Adipocyte (in vitro differentiated cells): ENCODE results near the gene ZBTB16.
A peak's percentile ranks its signal among the peaks of the same experiment; 100 is the strongest.

Source experiments
- DNase-seq: peaks from one replicate; pipeline ENCODE4 v3.0.0-alpha.2; 2015; ENCODE audit warnings: low read depth
- H3K27me3 ChIP-seq: replicated peaks from 2 replicates; pipeline ENCODE4 v1.7.0; 2013; ENCODE audit warnings: mild to moderate bottlenecking, low read length, moderate library complexity; ENCODE audit not compliant: control insufficient read depth, insufficient read depth
- H3K36me3 ChIP-seq: 2 replicates; pipeline ENCODE4 v1.7.0; 2013; ENCODE audit warnings: low read length, mild to moderate bottlenecking, moderate library complexity; ENCODE audit not compliant: control insufficient read depth, insufficient read depth, severe bottlenecking
- H3K4me1 ChIP-seq: 2 replicates; pipeline ENCODE4 v1.7.0; 2013; ENCODE audit warnings: mild to moderate bottlenecking, low read length, moderate library complexity; ENCODE audit not compliant: control insufficient read depth, insufficient read depth
- H3K4me3 ChIP-seq: 2 replicates; pipeline ENCODE4 v1.7.0; 2013; ENCODE audit warnings: mild to moderate bottlenecking, low read length, moderate library complexity
- H3K9ac ChIP-seq: 2 replicates; pipeline ENCODE4 v1.7.0; 2013; ENCODE audit warnings: mild to moderate bottlenecking, low read length, moderate library complexity
- H3K9me3 ChIP-seq: 2 replicates; pipeline ENCODE4 v1.7.0; 2013; ENCODE audit warnings: mild to moderate bottlenecking, low read length, moderate library complexity; ENCODE audit not compliant: control insufficient read depth

The ZBTB16 gene

GRCh38 chr11:114095899-114096298, 36.4 kb downstream of the ZBTB16 start:
- peak overlapping the region; percentile 10 for H3K4me3 ChIP-seq
- no peak for DNase-seq

GRCh38 chr11:114097832-114098231, 38.3 kb downstream of the ZBTB16 start:
- H3K4me1 ChIP-seq, result peaks cover 80% of the 10 kb centered on the region
- H3K9me3 ChIP-seq, result no peaks in the 10 kb centered on the region
- H3K36me3 ChIP-seq, result peaks cover 55% of the 10 kb centered on the region
- DNase-seq, result no peak
- H3K9ac ChIP-seq, result no peak overlapping the region
- H3K27me3 ChIP-seq, result no peaks in the 10 kb centered on the region
- no peak overlapping the region for H3K4me3 ChIP-seq

More at GRCh38 chr11:114095899-114096298, 36.4 kb downstream of the ZBTB16 start:
- Histone ChIP-seq H3K27me3 (no peaks in the 10 kb centered on the region), H3K36me3 (peaks cover 61% of the 10 kb centered on the region), H3K9me3 (no peaks in the 10 kb centered on the region), H3K4me1 (peaks cover 79% of the 10 kb centered on the region), H3K9ac (peak overlapping the region; percentile 20)

- Histone ChIP-seq H3K36me3 (peaks cover 54% of the 10 kb centered on the region), H3K9ac (no peak overlapping the region), H3K27me3 (no peaks in the 10 kb centered on the region), H3K4me3 (no peak overlapping the region), H3K9me3 (no peaks in the 10 kb centered on the region), H3K4me1 (peaks cover 84% of the 10 kb centered on the region)
- DNase-seq, result no peak
Observed at GRCh38 chr11:114098927-114099326, 39.4 kb downstream of the ZBTB16 start.

GRCh38 chr11:114099392-114100178, 40.1 kb downstream of the ZBTB16 start:
- Histone ChIP-seq H3K9me3 (no peaks in the 10 kb centered on the region), H3K9ac (no peak overlapping the region), H3K4me1 (peaks cover 90% of the 10 kb centered on the region), H3K27me3 (no peaks in the 10 kb centered on the region), H3K36me3 (peaks cover 56% of the 10 kb centered on the region), H3K4me3 (no peak overlapping the region)
- DNase-seq, result no peak

GRCh38 chr11:114102993-114103896, 43.7 kb downstream of the ZBTB16 start:
- H3K9ac ChIP-seq, result peak overlapping the region; percentile 2
- peaks cover 89% of the 10 kb centered on the region for H3K4me1 ChIP-seq
- H3K36me3 ChIP-seq, result peaks cover 76% of the 10 kb centered on the region
- no peak overlapping the region for H3K4me3 ChIP-seq
- H3K27me3 ChIP-seq, result no peaks in the 10 kb centered on the region
- DNase-seq, result no peak
- no peaks in the 10 kb centered on the region for H3K9me3 ChIP-seq

GRCh38 chr11:114105611-114106010, 46.1 kb downstream of the ZBTB16 start:
- no peaks in the 10 kb centered on the region for H3K9me3 ChIP-seq
- DNase-seq, result no peak
- H3K4me3 ChIP-seq, result no peak overlapping the region
- peaks cover 91% of the 10 kb centered on the region for H3K4me1 ChIP-seq
- H3K9ac ChIP-seq, result no peak overlapping the region
- no peaks in the 10 kb centered on the region for H3K27me3 ChIP-seq
- peaks cover 73% of the 10 kb centered on the region for H3K36me3 ChIP-seq

GRCh38 chr11:114106047-114106446, 46.5 kb downstream of the ZBTB16 start:
- no peak for DNase-seq
- Histone ChIP-seq H3K9me3 (no peaks in the 10 kb centered on the region), H3K4me1 (peaks cover 91% of the 10 kb centered on the region)

GRCh38 chr11:114106986-114107385, 47.5 kb downstream of the ZBTB16 start:
- H3K4me3 ChIP-seq, result no peak overlapping the region
- H3K36me3 ChIP-seq, result peaks cover 62% of the 10 kb centered on the region
- no peaks in the 10 kb centered on the region for H3K27me3 ChIP-seq
- DNase-seq, result no peak
- H3K9ac ChIP-seq, result no peak overlapping the region
- H3K9me3 ChIP-seq, result no peaks in the 10 kb centered on the region
- peaks cover 91% of the 10 kb centered on the region for H3K4me1 ChIP-seq

More at GRCh38 chr11:114106047-114106446, 46.5 kb downstream of the ZBTB16 start:
- Histone ChIP-seq H3K4me3 (no peak overlapping the region), H3K36me3 (peaks cover 69% of the 10 kb centered on the region), H3K9ac (no peak overlapping the region), H3K27me3 (no peaks in the 10 kb centered on the region)

- H3K9me3 ChIP-seq, result no peaks in the 10 kb centered on the region
- H3K4me1 ChIP-seq, result peaks cover 91% of the 10 kb centered on the region
- H3K9ac ChIP-seq, result no peak overlapping the region
- H3K27me3 ChIP-seq, result no peaks in the 10 kb centered on the region
- DNase-seq, result no peak
- H3K4me3 ChIP-seq, result no peak overlapping the region
- H3K36me3 ChIP-seq, result peaks cover 56% of the 10 kb centered on the region
Observed at GRCh38 chr11:114108501-114109205, 49.1 kb downstream of the ZBTB16 start.

GRCh38 chr11:114109206-114110090, 49.9 kb downstream of the ZBTB16 start:
- H3K27me3 ChIP-seq, result no peaks in the 10 kb centered on the region
- no peak overlapping the region for H3K9ac ChIP-seq
- H3K9me3 ChIP-seq, result no peaks in the 10 kb centered on the region
- peaks cover 49% of the 10 kb centered on the region for H3K36me3 ChIP-seq
- no peak overlapping the region for H3K4me3 ChIP-seq
- DNase-seq, result no peak
- H3K4me1 ChIP-seq, result peaks cover 90% of the 10 kb centered on the region
